Lower leg skin (tissue), 4 donors: ENCODE data around the gene PRKCE. TPM values are rescaled to one million over a fixed set of nuclear protein-coding genes. Genes with fewer than 3 reads are reported as not detected.

Experiments used
- DNase-seq, 2 donors: peaks; one replicate each; pipeline ENCODE4 v3.0.0-alpha.2; 2019; ENCODE audit warnings: low spot score in 2 of 2
- H3K4me3 ChIP-seq: fragments of 200-600 bp; sonication (generic); 2 replicates; pipeline ENCODE4 v1.5.1; 2017; ENCODE audit warnings: mild to moderate bottlenecking, low read depth; ENCODE audit not compliant: poor library complexity, severe bottlenecking
- CTCF ChIP-seq, 3 donors: fragments of 450-650 bp; IDR thresholded peaks; one replicate each; pipeline ENCODE4 v1.5.1; 2016; ENCODE audit warnings: antibody characterized with exemption in 3 of 3, mild to moderate bottlenecking in 3 of 3, moderate library complexity in 2 of 3
- POLR2A ChIP-seq, 2 donors: fragments of 450-650 bp; IDR thresholded peaks; one replicate each; pipeline ENCODE4 v1.6.1; 2016 to 2017; ENCODE audit warnings: antibody characterized with exemption in 2 of 2, mild to moderate bottlenecking in 1 of 2, moderate library complexity in 1 of 2
- WGBS, 2 donors: methylation state at CpG; one replicate each; pipeline ENCODE4 v1.1.5; 2018; 5-methylcytosine and 5-hydroxymethylcytosine counted together
- intact Hi-C: fragments of 100-400 bp; cut with DNase I; formaldehyde crosslinking; loops from one replicate; pipeline ENCODE4 v1.15.0; 2023; ENCODE audit warnings: low total_unique reads
- total RNA-seq, 4 donors: library from RNA; depleted of rRNA; stranded (reverse); fragments of >200 nt; gene quantifications; one replicate each; pipeline ENCODE4 v1.1.0, GENCODE V29; 2016

PRKCE gene
- total RNA-seq, 4 donors from 2014 or later, result 3.5 to 10.3 (median 6.1) TPM

DNA sequence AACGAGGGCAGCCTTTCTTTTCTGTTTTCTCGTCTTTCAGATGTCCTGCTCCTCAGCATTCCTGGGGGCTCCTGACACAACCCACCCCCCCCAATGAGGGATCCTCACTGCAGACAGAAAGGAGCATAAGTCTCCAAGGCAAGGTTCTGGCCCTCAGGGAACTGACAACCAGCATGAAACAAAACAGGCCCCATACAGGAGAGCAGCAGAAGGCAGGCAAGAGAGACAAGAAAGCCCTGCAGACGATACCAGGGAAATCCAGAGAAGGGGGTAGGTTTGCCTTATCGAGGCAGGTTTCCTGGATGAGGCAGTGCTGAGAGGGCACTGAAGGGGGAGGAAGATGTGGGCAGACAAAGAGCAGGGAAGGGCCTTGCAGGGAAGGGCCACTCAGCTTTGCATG, 541.9 kb downstream of the PRKCE start:
- H3K4me3 ChIP-seq, result no peak overlapping the region
- TF ChIP-seq CTCF (IDR thresholded peaks at IDR 0.05), result no peak
- no peak for TF ChIP-seq POLR2A (IDR thresholded peaks at IDR 0.05)
- intact Hi-C loops, result no loop called here
- DNase-seq, result peak in 1 of 2 donors; percentile 72
- WGBS, 2 donors, result 83 to 88% methylated on average over 4 of the region's 4 CpGs

DNA sequence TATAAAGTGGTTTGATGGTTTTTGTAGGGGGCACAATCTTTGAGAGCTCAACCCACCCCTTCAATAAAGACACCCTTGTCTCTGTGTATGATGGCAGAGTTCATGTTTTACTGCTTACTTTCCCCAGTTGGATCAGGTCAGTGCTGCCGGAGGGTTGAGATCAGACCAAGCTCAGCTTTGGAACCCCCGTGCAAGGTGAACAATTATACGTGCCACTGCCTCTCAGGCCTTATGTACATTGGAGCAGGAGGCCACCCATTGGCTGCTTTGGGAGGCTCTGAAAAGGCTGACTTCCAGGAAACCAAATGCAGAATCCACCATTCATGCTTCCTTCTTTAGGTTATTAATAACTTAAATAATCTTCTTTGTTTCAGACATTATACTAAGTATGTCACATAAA, 542.4 kb downstream of the PRKCE start:
- TF ChIP-seq POLR2A (IDR thresholded peaks at IDR 0.05) (no peak), CTCF (IDR thresholded peaks at IDR 0.05) (no peak)
- WGBS, 2 donors, result 92 to 97% methylated on average over 3 of the region's 3 CpGs
- DNase-seq, result peak in 1 of 2 donors; percentile 25
- intact Hi-C loops, result no loop called here
- no peak overlapping the region for H3K4me3 ChIP-seq

DNA sequence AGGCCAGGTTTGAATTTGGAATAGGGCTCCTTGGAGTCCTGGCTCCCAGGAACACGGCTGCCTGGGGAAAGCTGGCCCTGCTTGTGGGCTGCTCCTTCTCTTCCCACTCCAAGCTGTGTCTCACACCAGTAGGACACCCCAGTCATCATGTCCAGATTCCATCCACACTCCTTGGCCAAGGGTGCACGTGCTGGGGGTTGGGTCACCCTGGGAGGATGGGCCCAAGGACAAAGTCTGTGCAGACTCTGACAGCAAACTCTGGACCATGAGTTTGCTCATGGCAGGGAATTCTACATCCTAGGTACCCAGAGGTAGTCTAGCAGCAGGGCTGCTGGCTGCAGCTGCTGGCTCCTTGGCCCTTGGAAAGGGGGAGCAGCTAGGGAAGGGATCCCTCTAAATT, 543.4 kb downstream of the PRKCE start:
- TF ChIP-seq POLR2A (IDR thresholded peaks at IDR 0.05), result no peak
- TF ChIP-seq CTCF (IDR thresholded peaks at IDR 0.05), result no peak
- intact Hi-C loops, result no loop called here
- peak in 1 of 2 donors; percentile 80 for DNase-seq
- H3K4me3 ChIP-seq, result no peak overlapping the region
- 79 to 86% methylated on average over 2 of the region's 2 CpGs for WGBS, 2 donors

GRCh38 chr2:46195819-46196218, 544.3 kb downstream of the PRKCE start:
- intact Hi-C loops, result no loop called here
- WGBS, 2 donors, result 88 to 95% methylated on average over 8 to 10 of the region's 10 CpGs
- no peak overlapping the region for H3K4me3 ChIP-seq
- TF ChIP-seq CTCF (IDR thresholded peaks at IDR 0.05) (no peak), POLR2A (IDR thresholded peaks at IDR 0.05) (no peak)
- DNase-seq, result peak in 1 of 2 donors; percentile 79

DNA sequence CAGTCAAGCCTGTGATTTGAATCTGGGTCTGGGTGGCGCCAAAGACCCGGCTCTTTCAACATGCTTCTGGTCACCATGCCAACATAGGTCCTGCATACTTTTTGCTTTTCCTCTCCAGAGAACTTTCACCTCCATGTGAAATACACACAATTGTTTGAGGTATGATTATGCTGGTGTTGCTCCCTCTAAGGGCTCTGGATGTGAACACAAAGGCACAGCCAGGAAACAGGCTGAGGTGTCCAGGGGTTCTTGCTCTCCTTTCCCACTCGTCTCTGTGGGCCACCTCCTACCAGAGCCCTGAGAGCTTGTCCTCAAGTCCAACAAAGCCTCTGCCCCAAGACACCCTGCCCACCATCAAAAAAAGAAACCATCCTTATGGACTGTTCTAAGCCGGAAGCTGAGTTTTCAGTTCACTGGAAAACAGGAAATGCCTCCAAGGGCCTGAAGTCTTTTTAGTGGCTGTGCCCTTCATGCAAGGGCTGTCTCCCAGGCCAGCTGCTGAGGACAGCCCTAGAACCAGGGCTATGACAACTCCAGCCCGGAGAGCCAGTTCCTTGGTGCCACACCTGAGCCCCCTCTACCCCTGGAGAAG, 545.5 kb downstream of the PRKCE start:
- intact Hi-C loops, result no loop called here
- WGBS, 2 donors, result 69 to 73% methylated on average over 5 of the region's 5 CpGs
- TF ChIP-seq POLR2A (IDR thresholded peaks at IDR 0.05), result no peak
- no peak for TF ChIP-seq CTCF (IDR thresholded peaks at IDR 0.05)
- no peak overlapping the region for H3K4me3 ChIP-seq
- peak in 1 of 2 donors; percentile 61 for DNase-seq

GRCh38 chr2:46197672-46198071, 546.2 kb downstream of the PRKCE start:
- 84 to 85% methylated on average over 4 of the region's 4 CpGs for WGBS, 2 donors
- DNase-seq, result peak in 1 of 2 donors; percentile 50
- intact Hi-C loops, result no loop called here
- no peak overlapping the region for H3K4me3 ChIP-seq
- TF ChIP-seq POLR2A (IDR thresholded peaks at IDR 0.05) (no peak), CTCF (IDR thresholded peaks at IDR 0.05) (no peak)
